T-helper 2 cell treated with Interferon-gamma antibody and Interleukin-4, amounts not matched to agents 5 μg/mL and 100 μg/mL, for 36 hours (primary cell): ENCODE results near the gene CYB5A.
A peak's percentile ranks its signal among the peaks of the same experiment; 100 is the strongest.

ENCODE experiments used
- DNase-seq: peaks from one replicate; pipeline ENCODE4 v3.0.0; 2021; ENCODE audit warnings: low spot score
- H3K27ac Mint-ChIP-seq: one replicate; pipeline ENCODE4 v1.8.0; 2021; ENCODE audit warnings: mild to moderate bottlenecking, mixed read lengths
- H3K27me3 Mint-ChIP-seq: one replicate; pipeline ENCODE4 v1.8.0; 2021; ENCODE audit warnings: low read depth, mixed read lengths
- H3K36me3 Mint-ChIP-seq: one replicate; pipeline ENCODE4 v1.8.0; 2021; ENCODE audit warnings: low read depth, mixed read lengths
- H3K4me1 Mint-ChIP-seq: one replicate; pipeline ENCODE4 v1.8.0; 2021; ENCODE audit warnings: low read depth, mixed read lengths
- H3K4me3 Mint-ChIP-seq: one replicate; pipeline ENCODE4 v1.8.0; 2022; ENCODE audit warnings: mild to moderate bottlenecking, moderate library complexity, mixed read lengths
- H3K9me3 Mint-ChIP-seq: one replicate; pipeline ENCODE4 v1.8.0; 2021; ENCODE audit warnings: mixed read lengths

The CYB5A gene

GRCh38 chr18:74256190-74256589 lies 35.6 kb downstream of the CYB5A start:
- no peak overlapping the region for H3K4me3 Mint-ChIP-seq
- no peaks in the 10 kb centered on the region for H3K9me3 Mint-ChIP-seq
- no peaks in the 10 kb centered on the region for H3K36me3 Mint-ChIP-seq
- no peak overlapping the region for H3K27ac Mint-ChIP-seq
- H3K27me3 Mint-ChIP-seq: no peaks in the 10 kb centered on the region
- no peak for DNase-seq
- H3K4me1 Mint-ChIP-seq: peaks cover 9% of the 10 kb centered on the region

GRCh38 chr18:74255131-74255616 lies 36.6 kb downstream of the CYB5A start:
- no peak for DNase-seq
- no peaks in the 10 kb centered on the region for H3K9me3 Mint-ChIP-seq
- peaks cover 9% of the 10 kb centered on the region for H3K4me1 Mint-ChIP-seq
- no peak overlapping the region for H3K4me3 Mint-ChIP-seq
- H3K36me3 Mint-ChIP-seq: no peaks in the 10 kb centered on the region
- H3K27me3 Mint-ChIP-seq: no peaks in the 10 kb centered on the region
- H3K27ac Mint-ChIP-seq: no peak overlapping the region

GRCh38 chr18:74252039-74252395 lies 39.7 kb downstream of the CYB5A start:
- no peak overlapping the region for H3K4me3 Mint-ChIP-seq
- H3K36me3 Mint-ChIP-seq: no peaks in the 10 kb centered on the region
- peaks cover 22% of the 10 kb centered on the region for H3K4me1 Mint-ChIP-seq
- H3K27me3 Mint-ChIP-seq: no peaks in the 10 kb centered on the region
- H3K27ac Mint-ChIP-seq: no peak overlapping the region
- peak; percentile 45 for DNase-seq
- no peaks in the 10 kb centered on the region for H3K9me3 Mint-ChIP-seq

- Mint-ChIP-seq H3K4me1 (peaks cover 22% of the 10 kb centered on the region), H3K27me3 (no peaks in the 10 kb centered on the region), H3K9me3 (no peaks in the 10 kb centered on the region), H3K4me3 (no peak overlapping the region), H3K27ac (no peak overlapping the region), H3K36me3 (no peaks in the 10 kb centered on the region)
- no peak for DNase-seq
Measured at GRCh38 chr18:74251297-74252038, 40.3 kb downstream of the CYB5A start.

DNA sequence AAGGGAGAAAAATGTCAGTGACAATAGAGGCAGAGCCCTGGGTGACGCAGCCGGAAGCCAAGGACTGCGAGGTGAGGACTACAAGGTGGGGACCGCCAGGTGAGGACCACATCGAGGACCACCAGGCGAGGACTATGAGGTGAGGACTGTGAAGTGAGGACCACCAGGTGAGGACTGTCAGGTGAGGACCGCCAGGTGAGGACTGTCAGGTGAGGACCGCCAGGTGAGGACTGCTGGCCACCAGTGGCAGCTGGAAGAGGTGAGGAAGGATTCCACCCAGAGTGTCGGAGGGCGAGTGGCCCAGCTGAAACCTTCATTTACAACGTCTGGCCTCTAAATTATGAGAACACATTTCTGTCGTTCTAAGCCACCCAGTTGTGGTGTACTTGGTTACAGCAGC lies 41.6 kb downstream of the CYB5A start:
- peaks cover 21% of the 10 kb centered on the region for H3K4me1 Mint-ChIP-seq
- no peak for DNase-seq
- H3K4me3 Mint-ChIP-seq: no peak overlapping the region
- H3K27ac Mint-ChIP-seq: no peak overlapping the region
- H3K9me3 Mint-ChIP-seq: no peaks in the 10 kb centered on the region
- H3K36me3 Mint-ChIP-seq: no peaks in the 10 kb centered on the region
- no peaks in the 10 kb centered on the region for H3K27me3 Mint-ChIP-seq

DNA sequence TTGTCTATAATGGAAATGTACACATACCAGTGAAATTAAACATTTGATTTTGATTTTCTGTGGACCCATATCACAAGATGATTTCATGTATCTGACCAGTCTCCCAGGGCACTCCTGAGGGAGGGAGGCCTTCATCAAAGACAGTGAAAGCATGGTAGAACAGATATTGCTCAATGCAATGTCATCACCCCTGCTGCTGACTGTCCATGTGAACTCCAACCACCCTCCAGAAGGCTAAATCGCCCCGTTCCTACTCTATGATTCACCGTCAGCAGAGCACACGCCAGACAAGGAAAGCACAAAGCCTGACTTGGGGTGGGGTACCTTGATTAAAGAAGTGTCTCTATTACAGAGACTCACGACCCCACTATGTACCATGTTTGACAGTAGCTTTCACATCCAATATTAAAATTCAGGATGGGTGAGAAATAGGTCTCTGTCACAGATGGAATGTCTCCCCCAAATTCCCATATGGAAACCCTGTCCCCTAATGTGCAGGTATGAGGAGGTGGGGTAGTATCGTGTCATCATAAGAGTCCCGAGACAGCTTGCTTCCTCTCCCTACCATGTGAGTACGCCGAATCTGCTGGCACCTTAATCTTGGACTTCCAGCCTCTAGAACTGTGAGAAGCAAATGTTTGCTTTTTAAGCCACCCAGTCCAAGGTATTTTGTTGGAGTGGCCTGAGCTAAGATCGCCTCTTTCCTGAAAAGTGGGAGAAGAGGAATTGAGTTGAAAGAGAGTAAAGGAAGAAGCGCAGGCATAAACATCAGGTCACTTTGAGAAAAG lies 42.4 kb downstream of the CYB5A start:
- no peak overlapping the region for H3K4me3 Mint-ChIP-seq
- peak overlapping the region; percentile 34 for H3K27ac Mint-ChIP-seq
- H3K27me3 Mint-ChIP-seq: no peaks in the 10 kb centered on the region
- H3K4me1 Mint-ChIP-seq: peaks cover 19% of the 10 kb centered on the region
- no peaks in the 10 kb centered on the region for H3K36me3 Mint-ChIP-seq
- no peaks in the 10 kb centered on the region for H3K9me3 Mint-ChIP-seq
- no peak for DNase-seq

DNA sequence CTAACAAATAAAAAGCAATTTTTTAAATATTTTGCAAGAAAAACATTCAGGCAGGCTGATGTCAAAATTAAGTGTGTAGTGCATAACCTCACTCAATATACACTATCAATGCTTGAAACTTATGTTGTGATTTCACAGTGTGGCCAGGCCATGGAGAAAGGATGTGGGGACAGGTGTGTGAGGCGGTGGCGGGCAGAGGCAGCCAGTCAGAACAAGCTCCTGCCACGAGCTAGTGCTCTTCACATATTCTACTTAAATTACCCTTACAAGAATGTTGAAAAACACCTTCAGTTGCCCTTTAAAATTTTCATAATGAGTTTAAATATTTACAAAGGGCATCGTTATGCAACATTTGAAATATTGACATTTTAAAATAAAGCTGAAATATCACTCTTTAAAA lies 43.2 kb downstream of the CYB5A start:
- Mint-ChIP-seq H3K36me3 (no peaks in the 10 kb centered on the region), H3K9me3 (no peaks in the 10 kb centered on the region), H3K27me3 (no peaks in the 10 kb centered on the region), H3K27ac (no peak overlapping the region), H3K4me1 (peaks cover 19% of the 10 kb centered on the region), H3K4me3 (no peak overlapping the region)
- peak; percentile 10 for DNase-seq

DNA sequence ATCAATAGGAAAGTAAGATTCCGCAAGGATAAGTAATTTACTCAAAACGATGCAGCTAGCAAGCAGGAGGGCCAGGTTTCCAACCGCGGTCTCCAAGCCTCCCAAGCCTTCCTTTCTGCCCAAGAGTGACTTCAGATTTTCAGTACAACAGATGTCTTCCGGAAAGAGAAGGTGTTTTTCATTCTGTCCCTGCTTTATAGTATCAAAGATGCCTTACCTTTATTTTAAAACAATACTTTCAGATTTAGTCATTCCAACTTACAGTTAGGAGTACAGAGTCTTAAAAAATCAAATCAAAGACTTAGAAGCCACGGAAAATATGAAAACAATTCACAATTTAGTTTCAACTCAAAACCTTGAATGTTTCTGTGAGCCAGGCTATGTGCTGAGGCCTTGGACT lies 43.6 kb downstream of the CYB5A start:
- Mint-ChIP-seq H3K4me3 (no peak overlapping the region), H3K4me1 (peaks cover 19% of the 10 kb centered on the region), H3K27ac (no peak overlapping the region), H3K36me3 (no peaks in the 10 kb centered on the region), H3K27me3 (no peaks in the 10 kb centered on the region), H3K9me3 (no peaks in the 10 kb centered on the region)
- DNase-seq: no peak

DNA sequence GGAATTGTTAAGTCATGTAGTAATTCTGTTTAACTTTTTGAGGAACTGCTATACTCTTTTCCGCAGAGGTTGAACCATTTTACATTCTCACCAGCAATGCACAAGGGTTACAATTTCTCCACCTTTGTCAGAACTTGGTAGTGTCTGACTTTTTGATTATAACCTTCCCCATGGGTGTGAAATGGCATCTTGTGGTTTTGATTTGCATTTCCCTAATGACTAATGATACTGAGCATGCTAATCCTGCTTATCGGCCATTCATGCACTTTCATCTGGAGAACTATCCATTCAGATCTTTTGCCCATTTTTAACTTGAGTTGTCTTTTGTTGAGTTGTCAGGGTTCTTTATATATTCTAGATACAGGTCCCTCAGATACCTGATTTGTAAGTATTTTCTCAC lies 47.2 kb downstream of the CYB5A start:
- H3K36me3 Mint-ChIP-seq: no peaks in the 10 kb centered on the region
- peaks cover 10% of the 10 kb centered on the region for H3K27me3 Mint-ChIP-seq
- no peak overlapping the region for H3K27ac Mint-ChIP-seq
- no peaks in the 10 kb centered on the region for H3K9me3 Mint-ChIP-seq
- peaks cover 13% of the 10 kb centered on the region for H3K4me1 Mint-ChIP-seq
- no peak for DNase-seq
- H3K4me3 Mint-ChIP-seq: no peak overlapping the region

DNA sequence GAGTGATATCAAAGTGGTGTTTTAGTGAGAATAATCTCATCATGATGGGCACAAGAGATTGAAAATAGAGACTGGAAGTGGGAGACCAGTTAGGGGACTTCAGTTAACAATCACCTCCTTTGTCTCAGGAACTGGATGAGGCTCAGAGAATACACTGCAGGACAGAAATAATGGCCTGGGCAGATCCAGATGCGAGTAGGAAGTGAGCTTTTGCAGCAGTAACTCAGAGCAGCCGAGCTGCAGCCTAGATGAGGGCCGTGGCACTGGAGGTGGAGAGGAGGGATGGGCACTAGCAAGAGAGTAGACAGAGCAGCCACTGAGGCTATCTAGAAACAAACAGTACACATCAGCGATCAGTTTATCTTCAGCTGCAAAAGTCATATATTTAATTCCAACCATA lies 48.6 kb downstream of the CYB5A start:
- peaks cover 3% of the 10 kb centered on the region for H3K4me1 Mint-ChIP-seq
- DNase-seq: no peak
- no peak overlapping the region for H3K4me3 Mint-ChIP-seq
- no peaks in the 10 kb centered on the region for H3K36me3 Mint-ChIP-seq
- H3K9me3 Mint-ChIP-seq: no peaks in the 10 kb centered on the region
- no peak overlapping the region for H3K27ac Mint-ChIP-seq
- peaks cover 12% of the 10 kb centered on the region for H3K27me3 Mint-ChIP-seq

- Mint-ChIP-seq H3K27ac (no peak overlapping the region), H3K4me1 (peaks cover 2% of the 10 kb centered on the region), H3K27me3 (peaks cover 12% of the 10 kb centered on the region), H3K9me3 (no peaks in the 10 kb centered on the region), H3K4me3 (no peak overlapping the region), H3K36me3 (no peaks in the 10 kb centered on the region)
- DNase-seq: no peak
Measured at GRCh38 chr18:74242438-74243096, 49.2 kb downstream of the CYB5A start.

DNA sequence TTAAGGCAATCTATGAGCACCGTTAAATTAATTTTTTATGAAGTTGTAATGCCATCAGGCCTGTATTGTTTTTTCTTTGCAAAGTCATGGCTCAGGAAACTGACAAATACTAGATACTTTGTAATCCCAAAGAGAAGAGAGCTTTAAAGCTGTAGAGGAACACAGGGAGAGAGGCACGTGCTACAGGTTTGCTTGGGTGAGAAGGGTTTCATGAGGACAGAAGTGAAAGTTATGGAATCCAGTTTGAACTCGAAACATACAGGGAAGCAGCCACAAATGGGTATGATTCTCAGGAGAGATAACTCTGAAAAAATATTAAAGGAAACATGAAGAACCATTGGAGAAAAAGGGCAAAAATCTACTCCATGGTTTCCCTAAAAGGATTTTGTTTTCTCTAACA lies 49.8 kb downstream of the CYB5A start:
- H3K27ac Mint-ChIP-seq: no peak overlapping the region
- no peaks in the 10 kb centered on the region for H3K36me3 Mint-ChIP-seq
- DNase-seq: no peak
- H3K27me3 Mint-ChIP-seq: peaks cover 12% of the 10 kb centered on the region
- no peaks in the 10 kb centered on the region for H3K4me1 Mint-ChIP-seq
- no peaks in the 10 kb centered on the region for H3K9me3 Mint-ChIP-seq
- no peak overlapping the region for H3K4me3 Mint-ChIP-seq

DNA sequence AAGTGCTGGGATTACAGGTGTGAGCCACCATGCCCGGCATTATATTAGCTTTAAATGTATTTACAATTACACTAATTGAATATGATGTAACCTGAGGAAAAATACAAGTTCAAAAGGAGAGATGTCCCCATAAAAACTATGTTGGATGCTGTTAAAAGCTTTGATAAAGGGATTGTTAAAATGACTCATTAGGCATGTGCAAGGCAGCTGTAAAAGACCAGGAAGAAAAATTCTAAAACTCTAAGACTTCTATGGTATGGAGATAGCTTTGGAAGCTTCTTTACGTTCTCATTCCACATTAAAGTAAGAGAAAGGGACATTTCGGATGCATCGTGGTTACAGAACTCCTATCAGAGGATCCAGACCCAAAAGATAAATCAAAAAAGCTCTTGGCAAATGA lies 50.3 kb downstream of the CYB5A start:
- H3K27ac Mint-ChIP-seq: no peak overlapping the region
- peaks cover 12% of the 10 kb centered on the region for H3K27me3 Mint-ChIP-seq
- no peaks in the 10 kb centered on the region for H3K9me3 Mint-ChIP-seq
- no peak for DNase-seq
- H3K36me3 Mint-ChIP-seq: no peaks in the 10 kb centered on the region
- H3K4me3 Mint-ChIP-seq: no peak overlapping the region
- H3K4me1 Mint-ChIP-seq: no peaks in the 10 kb centered on the region

DNA sequence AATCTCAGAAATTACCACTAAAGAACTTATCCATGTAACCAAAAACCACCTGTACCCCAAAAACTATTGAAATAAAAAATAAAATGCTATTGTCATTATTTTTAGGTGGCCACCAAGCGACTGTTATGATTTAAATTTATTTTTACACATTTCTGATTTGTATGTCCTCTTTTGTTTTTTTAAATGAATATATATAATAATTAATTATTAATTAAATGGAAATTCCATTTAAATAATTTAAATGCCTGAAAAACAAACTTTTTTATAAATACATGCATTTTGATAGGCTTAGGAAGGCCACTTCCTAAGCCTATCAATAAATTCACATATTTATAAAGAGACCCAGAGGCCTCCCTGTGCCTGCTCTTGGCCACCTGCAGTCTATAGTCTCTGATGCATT lies 52.2 kb downstream of the CYB5A start:
- H3K9me3 Mint-ChIP-seq: no peaks in the 10 kb centered on the region
- DNase-seq: no peak
- H3K27me3 Mint-ChIP-seq: peaks cover 12% of the 10 kb centered on the region
- no peak overlapping the region for H3K27ac Mint-ChIP-seq
- H3K4me1 Mint-ChIP-seq: no peaks in the 10 kb centered on the region
- no peak overlapping the region for H3K4me3 Mint-ChIP-seq
- no peaks in the 10 kb centered on the region for H3K36me3 Mint-ChIP-seq
